Smooth muscle cell of the brain vasculature (primary cell): ENCODE data around the gene POLE4.

Experiments
- DNase-seq: peaks from one replicate; pipeline ENCODE4 v3.0.0-alpha.2; 2012; ENCODE audit warnings: low read depth, low spot score

POLE4 gene, protein sequence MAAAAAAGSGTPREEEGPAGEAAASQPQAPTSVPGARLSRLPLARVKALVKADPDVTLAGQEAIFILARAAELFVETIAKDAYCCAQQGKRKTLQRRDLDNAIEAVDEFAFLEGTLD

DNA sequence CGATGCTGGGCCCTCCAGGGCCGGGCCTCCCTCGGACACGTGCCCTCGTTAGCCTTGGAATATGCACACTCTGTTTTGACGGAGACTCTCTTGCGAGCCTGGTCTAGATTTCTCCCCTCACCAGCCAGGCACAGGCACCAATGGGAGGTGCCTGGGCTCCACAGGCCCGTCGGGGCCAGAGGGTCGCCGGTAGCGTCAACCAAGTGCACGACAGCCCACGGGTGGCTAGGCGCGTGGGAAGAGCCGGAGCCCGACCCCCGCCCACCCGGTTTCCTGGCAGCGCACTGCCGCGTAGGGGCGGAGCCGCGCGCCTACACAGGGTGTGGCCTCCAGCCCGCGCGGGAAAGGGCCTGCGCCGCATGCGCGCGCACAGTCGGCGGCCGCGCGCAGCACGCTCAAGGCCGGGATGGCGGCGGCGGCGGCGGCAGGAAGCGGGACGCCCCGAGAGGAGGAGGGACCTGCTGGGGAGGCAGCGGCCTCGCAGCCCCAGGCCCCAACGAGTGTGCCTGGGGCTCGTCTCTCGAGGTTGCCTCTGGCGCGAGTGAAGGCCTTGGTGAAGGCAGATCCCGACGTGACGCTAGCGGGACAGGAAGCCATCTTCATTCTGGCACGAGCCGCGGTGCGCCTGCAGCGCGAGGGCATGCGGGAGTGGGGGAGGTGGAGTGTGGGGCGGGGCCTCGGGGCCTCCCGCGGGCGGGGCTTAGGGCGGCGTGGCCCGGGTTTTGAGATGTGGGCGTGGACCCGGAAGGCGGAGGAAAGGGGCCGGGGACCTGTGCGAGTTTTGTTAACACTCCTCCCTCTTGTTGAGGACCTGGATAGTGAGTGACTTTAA lies at the start of gene POLE4:
POLE4 (plus strand) TSS at position 370 of the 832 bp plus-strand sequence; CDS start at position 407, 37 bp downstream.
- DNase-seq: peak; percentile 60

DNA sequence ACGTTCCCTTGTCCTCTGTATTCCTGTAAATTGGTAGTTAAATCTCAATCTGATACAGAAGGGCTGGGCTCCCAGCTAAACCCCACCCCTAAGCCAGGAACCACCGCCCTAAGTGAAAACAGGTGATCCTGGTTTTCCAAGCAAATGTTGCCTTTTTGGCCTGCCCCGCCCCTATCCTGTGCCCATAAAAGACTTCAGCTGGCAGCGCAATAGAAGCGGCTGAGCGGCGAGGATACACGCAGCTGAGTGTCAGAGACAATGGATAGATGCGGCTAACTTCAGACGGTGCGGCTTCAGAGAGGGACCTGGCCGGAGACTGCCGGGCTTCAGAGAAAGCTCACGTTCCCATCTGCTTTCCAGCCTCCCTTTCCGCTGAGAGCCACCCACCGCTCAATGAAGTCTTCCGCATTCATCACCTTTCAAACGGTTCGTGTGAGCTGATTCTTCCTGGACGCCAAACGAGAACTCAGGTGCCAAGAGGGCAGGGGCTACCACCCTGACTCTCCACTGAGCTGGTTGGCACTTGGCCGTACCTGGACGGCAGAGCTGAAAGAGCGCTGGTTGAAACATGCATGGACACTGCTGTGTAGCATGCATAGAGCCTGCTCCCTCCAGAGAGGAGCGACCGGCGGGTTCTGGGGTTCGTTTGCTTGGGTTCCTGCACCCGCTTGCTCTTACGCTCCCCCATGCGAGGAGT lies 49.5 kb upstream of the POLE4 start:
- DNase-seq: no peak

DNA sequence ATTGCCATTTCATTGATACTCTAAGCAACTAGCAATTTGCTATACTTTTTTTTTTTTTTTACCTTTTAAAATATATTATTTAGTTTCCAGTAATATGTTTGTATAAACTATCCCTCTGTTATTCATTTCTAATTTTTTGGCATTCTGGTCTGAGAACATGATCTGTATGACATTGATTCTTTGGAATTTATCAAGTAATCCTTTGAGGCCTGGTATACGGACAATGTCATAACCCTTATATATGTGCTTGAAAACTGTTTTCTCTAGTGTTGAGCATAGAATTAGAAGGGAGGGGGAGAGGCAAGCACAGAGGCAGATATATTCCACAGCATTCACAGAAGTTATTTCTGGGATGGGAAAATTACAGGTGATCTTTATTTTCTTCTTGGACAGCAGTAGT lies 48.2 kb upstream of the POLE4 start:
- DNase-seq: no peak

DNA sequence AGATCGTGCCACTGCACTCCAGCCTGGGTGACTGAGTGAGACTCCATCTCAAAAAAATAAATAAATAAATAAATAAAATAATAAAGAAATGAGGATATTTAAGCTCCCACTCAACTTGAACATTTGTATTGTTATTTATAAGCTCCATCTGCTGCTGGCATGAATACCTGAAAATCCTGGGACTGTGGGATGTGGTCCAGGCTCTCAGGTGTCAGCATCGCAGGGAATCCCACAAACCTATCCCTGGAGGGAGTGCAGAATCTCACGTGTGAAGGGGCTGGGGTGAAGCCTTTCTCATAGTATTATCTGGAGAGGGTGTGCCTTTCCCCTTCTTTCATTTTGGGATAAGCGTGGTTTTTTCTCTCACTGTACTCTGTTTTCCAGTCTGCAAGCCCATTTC lies 47.4 kb upstream of the POLE4 start:
- DNase-seq: no peak

DNA sequence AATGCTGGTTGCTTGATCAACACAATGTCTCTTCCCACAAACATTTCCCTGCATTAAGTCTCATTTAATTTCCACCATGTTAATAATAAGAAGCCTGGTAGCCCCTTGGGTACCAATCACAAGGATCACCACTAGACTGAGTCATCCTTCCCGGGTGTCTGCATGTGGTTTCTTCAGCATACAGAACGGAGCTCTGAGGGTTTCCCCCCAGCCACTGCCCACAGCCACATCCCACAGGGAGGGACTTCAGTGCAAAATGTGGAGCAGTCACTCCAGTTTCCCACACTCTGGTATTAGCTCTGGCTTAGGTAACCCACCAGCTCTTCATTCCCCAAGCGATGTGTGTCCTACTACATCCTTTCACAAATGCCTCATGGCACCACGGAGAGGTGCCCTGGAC lies 42.7 kb upstream of the POLE4 start:
- no peak for DNase-seq

DNA sequence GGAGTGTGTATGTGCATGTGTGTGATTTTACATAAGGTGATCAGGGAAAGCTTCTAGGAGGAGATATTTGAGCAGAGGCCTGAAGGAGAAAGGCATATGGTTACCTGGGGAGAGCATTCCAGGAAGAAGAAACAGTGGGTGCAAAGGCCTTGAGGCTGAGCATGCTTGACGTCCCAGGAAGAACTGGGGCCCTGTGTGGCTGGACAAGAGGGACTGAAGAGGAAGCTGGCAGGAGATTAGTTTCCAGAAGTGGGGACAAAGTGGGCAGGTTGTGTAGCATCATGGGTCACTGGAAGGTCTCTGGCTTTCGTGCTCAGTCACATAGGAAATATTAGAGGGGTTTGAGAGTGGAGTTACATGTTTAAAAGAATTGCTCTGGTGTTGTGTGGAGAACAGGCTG lies 42.0 kb upstream of the POLE4 start:
- no peak for DNase-seq

DNA sequence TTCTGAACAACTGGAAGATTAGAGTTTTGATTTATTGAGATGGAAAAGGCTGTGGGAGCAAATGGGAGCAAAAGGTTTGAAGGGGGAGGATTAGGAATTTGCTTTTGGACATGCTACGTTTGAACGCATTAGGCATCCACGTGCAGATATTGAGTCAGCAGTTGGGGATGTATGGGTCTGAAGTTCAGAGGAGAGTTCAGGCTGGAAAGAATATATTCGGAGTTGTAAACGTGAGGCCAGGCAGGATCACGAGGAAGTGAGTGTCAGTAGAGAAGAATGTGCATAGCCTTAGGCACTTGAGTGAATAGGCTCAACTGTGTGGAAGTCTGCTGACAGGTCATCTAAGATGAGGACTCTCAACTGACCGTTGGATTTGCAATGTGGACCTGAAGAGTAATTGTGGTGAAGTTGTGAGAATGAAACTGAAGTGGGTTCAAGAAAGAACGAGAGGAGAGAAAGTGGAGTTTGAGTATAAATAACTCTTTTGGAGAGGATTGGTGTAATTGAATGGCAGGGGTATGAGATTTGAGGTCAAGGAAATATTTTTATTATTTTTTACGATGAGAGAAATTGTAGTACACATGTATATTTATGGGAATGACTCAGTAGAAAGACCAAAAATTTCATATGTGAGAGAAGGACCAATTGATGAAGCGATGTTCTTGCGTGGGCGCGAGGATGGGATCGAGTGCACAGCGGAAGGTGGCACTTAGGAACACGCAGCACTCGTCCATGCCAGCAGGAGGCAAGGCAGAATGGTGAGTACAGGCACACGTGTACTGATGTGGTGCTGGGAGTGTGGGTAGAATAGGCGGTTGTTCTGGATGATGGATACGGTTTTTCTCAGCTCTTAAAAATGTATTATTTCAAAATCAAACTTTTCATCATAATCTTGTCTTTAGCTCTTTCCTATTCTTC lies 40.5 kb upstream of the POLE4 start:
- no peak for DNase-seq

DNA sequence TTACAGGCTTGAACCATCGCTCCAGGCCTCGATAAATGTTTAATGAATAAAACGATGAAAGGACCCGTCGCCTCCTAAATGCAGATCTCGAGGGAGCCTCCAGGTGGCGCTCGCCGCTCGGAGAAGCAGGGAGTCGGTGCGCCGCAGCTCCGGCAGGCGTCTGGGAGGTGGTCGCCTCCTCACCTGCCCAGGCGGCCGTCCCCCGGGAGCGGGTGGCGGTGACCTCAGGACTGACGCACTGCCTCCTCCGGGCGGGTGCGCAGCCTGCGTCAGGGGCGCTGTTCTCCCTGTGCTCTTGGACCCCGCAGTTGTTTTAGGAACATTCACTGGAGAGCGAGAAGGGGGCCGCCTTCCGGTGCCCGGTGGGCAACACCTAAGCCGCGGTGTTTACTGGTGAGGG lies 38.6 kb upstream of the POLE4 start:
- DNase-seq: no peak

DNA sequence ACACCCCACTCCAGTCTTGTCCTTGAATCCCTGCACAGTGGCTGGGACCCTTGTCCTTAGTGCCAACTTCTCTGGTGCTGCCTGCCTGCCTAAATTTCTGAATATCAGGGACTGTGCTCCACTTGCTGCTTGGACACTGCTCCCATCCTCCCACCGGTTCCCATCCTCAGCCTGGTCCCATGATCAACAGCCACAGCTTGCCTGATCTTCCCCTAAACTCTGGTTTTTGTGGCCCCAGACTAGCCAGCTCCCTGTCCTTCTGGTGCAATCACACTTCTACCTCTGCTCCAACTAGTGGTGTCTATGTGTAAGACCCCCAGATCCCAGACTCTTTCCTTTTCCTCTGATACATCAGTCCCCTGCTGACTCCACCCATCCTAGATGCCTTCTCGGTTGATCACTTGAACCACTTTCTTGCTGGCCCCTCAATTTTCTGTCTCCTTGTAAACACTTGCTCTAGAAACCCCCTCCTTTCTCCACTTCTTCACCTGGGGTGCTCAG lies 37.2 kb upstream of the POLE4 start:
- DNase-seq: no peak

DNA sequence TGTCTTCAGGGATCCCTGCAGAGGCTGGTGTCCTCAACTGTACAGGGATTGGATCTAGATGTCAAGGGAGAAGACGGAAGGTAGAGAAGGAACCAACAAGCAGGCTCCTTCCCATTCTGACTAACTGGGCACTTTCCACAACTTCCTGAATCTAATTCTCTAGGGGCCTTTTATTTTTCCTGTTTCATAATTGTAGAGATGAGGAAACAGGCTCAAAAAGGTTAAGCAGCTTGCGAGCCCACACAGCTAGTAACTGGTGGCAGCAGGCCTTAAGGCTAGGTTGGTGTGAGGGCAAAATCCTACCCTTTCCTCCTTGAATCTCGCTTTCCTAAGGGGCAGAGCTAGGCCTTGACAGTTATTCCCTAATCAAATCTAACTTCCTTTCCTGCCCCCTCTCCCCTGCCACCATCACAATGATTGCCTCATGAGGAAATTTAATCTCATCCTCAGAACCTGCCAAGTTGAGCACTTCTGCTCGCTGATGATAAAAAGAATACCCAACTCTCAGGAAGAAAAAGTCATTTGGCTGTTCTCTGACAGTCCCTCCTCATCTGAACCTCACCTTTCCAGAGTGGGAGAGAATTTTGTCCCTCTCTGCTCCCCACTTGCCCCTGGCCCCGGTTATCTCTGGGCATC lies 35.7 kb upstream of the POLE4 start:
- DNase-seq: no peak

DNA sequence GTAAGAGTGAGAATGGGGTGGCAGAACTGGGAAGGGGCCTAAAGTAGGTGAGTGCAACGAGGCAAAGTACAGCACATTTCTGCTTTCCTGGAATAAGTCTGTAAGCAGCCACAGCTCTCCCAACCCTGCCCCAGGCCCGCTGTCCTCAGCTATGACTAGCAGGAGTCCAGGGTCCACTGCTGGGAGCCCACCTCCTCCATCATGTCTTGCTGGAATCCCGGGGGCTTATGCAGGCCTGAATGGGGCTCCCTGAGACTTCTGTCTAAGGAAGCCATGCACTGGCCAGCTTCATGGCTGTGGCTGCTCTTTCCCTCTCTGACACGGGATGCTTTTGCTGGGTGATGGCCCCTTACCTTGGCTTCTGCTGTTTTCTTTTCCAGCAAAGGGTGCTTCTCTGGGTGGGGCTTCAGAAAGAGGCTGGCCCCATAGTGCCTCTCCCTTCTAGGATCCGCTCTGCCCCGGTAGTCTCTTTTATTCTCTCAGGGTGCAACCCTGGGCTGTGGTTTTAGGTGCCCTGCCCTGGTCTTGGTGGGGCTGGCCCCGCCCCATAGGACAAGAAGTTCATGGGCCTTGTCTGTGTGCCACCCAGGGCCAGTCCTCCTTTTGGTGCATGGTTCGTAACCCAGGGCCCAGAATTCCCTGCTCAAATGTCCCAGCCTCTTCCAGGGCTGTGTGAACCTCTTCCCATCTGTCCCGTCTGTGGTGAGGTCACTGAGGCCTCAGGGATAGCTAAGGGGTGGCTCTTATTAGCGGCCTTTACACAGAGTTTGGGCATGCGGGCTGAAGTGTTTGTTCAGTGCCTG lies 33.8 kb upstream of the POLE4 start:
- DNase-seq: no peak

DNA sequence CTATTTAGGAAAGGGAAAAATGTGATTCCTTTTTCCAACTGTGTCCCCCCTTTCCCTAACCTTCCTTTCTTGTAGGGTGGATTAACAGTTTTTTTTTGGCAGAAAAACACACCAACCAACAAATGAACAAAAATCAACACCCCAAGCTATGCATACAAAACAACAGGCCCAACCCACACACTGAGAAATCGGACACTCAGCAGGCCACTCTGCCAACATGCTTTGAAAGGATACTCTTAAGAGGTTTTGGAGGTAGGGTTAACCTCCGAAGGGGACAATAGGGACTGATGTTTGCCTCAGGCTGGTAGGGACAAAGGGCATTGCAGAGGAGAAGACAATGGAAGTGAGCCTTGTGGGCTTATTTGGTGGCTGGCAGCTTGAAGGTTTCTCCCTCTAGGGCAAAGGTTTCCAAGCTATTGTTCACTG lies 33.1 kb upstream of the POLE4 start:
- DNase-seq: no peak

DNA sequence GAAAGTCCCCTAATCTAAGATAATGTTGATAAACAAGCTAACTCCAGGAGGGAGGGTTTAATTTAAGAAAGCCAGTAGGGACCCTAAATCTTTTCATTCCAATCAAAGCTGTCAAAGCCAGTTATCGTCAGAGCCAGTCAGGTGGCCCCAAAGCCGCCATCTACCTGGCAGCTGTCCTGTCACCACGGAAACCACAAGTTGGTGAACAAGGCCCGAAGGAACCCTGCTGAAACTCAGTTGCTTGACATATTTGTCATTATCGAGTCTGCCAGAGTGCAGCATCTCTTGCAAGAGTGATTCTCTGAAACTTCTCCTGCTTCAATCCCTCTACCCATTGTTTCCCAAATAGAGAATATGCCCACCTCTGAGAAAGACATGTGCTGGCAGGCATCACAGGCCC lies 30.8 kb upstream of the POLE4 start:
- DNase-seq: no peak

DNA sequence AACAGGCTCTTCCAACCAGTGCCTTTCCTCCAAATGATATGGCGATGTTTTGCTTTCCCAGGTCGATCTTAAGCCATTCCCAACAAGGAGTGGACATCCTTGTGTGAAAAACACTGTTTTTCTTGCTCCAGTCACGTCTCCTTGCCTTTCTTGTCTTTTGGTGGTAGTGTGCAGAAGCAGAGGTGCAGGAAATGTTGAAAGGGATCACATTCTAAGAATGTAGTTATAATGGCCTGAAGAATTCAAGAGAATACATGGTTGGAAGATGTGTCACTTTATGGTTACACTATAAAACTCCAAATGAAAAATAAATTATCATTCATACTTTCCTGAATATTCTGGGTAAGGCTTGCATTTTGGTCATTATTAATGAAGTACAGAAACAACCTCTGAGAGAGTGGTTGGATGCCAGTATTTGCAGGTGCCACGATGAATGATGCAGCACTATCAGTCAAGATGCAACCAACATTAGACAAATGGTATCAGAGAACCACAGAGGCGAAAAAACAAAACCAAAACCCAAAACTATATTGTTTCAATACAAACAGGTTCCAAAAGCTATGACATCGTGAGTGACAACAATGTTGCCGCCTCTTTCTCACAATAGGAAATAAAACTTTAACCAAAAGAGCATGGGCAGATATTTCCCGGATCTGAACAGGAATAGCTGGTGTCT lies 27.5 kb upstream of the POLE4 start:
- no peak for DNase-seq

DNA sequence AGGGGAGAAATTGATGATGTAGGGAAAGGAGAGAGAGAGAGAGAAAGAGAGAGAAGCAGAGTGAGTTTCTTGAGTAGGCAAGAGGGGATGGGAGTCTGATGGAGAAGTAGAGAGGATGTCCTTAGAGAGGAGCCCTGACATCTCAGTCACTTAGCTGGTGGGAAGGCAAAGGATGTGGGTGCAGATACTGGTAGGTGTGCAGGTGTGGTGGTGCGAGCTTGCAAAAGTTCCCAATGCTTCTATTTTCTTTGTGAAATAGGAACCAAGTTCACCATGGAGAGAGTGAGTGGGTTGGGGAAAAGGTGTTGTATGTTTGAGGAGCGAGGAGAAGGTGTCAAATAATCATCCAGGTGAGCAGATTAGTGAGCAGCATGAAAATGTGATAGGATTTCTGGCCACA lies 26.5 kb upstream of the POLE4 start:
- DNase-seq: no peak

DNA sequence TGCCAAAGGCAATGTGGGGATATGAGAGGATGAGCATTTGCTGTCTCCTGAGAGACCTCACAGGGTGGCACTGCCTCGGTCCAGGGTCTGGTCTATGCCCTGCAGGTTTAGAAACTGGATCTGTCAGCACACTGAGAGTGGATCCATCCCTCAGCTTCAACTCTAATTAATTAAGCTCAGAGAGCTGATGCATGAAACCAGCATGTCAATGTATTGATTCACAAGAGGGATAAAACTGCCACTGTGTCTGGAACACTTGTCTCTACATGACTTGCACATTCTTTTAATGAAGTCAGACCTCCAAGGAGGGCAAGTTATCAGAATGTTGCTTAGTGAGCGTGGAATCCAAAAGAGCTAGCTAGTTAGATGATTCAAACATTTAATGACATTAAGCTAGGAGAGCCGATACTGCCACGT lies 22.5 kb upstream of the POLE4 start:
- DNase-seq: no peak

DNA sequence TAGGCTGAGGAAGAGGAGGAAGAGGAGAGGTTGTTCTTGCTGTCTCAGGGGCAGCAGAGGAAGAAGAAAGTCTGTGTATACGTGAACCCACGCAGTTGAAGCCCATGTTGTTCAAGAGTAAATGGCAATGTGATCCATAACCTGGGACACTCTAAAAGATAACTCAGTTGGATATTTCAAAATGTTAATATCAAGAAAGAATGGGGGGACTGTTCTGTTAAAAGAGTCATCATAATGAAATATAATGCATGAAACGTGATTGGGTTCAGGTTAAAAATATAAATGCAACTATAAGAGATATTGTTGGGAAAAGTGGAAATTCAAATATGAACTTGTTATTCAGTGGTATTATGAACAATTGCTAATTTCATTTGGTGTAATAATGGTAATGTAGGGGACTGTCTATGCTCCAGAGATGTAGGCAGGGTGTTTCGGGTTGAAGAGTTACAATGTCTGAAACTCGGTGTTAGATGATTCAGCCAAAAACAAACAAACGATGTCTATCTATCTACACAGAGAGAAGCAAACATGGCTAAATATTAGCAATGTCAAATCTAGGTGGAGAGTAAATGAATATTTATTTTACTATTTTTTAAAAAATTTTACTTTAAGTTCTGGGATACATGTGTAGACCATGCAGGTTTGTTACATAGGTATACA lies 21.1 kb upstream of the POLE4 start:
- DNase-seq: no peak

DNA sequence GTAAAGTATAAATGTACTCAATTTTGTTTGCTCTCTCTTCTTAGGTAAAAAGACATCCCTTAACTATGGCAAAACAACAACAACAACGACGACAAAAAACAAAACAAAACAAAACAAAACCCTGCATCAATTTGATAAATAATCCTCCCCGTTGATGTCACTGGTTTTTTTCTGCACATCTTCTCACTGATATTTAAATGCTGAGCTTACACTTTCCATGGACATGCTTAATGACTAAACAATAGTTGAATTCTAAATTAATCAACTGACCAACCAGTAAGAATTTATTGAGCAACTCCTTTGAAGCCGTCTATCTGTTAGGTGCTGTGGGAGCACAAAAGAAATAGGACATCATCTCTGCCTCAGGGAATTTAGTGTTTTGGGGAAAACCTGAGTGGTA lies 20.2 kb upstream of the POLE4 start:
- DNase-seq: no peak
